Measurements from ENCODE around the gene TMEM233.
A peak's percentile ranks its signal among the peaks of the same experiment; 100 is the strongest.

TMEM233 gene

DNA sequence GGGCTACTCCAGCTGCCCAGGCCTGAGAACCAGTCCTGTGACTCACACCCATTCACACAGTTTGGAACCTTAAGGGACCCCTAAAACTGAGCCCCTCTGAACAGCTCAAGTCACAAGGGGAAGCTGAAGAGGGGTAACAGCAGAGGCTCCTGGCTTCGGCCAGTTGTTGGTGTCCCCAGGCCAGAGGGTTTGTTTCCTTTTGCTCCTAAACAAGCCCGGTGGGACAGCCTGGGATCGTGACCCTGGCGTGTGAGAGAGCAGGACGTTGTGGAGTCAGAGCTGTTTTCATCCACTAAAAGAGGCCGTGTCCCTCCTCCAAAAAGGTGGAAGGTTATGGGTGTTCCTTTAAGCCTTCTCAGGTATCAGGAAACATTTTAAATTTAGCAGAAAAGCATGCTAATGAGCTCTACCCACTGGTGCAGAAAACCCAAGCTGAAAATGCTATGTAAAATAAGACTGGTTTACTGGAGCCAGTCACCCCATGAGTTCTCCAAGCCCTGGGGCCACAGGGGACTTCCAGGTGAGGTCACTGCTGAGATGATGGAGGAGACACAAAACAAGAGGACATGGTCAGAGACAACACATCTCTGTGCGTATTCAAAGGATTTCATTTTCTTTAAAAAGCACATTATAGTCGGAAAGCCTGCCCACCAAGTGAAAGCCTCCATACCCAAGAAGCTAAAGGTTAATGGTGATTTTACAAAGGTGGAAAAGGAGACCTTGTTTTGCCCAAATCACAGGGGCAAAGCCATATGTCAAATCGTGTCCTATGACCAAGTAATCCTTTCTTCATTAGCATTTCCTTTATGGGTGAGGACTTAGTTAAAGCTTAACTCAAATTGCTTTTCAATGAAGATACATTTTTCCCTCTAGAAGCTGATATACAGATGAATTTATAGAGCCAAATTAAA lies 88.4 kb downstream of the TMEM233 start:
- no peak for DNase-seq (ENCODE audit: low spot score)

DNA sequence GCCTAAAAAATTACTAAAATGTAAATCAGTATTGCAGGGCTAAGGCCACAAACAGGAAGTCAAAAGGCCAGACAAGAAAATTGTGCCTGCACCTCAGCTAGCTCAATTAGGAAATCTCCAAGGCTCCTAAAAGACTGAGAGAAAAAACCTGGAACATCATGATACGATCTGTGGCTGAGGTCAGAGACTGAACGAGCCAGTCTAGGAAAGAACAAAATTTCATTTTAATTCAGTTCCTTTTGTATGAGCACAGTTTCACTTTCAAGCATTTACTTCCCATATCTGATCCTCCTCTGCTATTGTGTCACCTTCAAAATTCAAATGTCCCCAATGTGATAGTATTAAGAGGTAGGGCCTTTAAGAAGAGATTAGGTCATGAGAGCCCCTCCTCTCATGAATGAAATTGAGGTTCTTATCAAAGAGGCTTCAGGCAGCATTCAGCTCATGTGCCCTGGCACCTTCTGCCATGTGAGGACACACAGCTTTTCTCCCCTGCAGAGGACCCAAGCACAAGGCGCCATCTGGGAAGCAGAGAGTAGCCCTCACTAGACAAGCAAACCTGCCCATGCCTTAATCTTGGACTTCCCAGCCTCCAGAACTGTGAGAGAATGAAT lies 89.2 kb downstream of the TMEM233 start:
- no peak for DNase-seq (ENCODE audit: low spot score)

DNA sequence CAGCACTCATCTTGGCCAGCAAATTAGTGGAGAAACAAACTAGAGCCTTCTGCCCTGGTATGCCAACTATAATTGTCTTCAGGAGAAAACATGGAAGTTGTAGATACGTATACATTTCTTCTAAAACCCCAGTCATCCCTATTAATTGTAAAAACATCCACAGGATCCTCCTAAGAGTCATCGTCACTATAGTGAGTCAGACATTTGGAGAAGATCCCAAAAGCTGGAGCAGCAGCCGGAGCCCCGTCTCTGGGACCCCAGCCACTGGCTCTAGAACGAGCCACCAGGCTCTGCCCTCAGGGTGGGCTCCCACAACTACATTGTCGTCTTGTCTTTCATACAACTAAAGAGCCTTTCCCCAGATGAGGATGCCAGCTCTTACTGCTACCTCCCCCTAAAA lies 89.8 kb downstream of the TMEM233 start:
- peak; percentile 30 for DNase-seq (ENCODE audit: low spot score)

DNA sequence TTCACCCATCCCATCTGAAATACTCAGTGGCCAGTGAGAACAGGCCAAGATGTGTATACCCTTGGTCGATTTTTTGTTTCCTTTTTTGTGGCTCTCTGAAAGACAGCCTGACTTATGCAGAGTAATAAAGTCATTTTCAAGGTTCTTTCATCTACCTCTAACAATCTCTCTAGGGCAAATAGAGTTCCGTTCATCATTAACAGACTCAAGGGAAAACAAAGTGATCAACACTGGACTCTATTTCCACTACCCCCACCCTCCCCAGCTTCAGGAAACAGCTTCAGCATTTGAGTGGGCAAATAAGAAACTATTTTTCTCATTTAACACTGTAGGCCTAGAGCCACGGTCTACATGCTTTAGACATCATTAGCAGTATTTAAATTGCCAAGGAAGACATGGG lies 90.2 kb downstream of the TMEM233 start:
- no peak for DNase-seq (ENCODE audit: low spot score)

DNA sequence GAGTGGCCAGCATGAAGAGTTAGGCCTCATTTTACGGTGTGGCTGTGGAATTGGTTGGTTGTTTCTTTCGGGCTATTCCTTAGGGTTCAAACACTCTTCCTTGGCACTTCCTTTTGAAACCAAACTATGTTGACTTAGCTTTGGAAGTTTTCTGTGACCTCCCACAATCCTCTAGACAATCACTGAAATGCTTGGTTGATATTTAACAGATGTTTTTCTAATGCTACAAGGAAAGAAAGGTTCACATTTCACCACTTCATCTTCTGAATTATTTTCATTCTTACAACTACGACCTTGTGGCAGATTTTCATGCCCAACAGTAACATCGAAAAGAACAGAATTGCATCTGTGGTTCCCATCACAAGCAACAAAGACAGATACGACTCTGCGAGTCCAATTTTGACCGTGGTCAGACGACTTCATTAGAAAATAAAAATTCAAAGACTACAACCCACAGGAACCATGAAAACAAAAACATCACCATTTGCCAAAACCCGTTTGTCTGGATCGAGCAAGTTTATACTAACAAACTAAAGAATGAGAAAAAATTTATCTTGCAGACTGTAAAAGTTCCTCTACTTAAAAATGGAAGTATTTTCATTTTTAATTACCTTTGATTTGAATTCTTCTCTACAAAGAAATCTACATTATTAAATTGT lies 91.3 kb downstream of the TMEM233 start:
- DNase-seq (ENCODE audit: low spot score) = peak; percentile 14

DNA sequence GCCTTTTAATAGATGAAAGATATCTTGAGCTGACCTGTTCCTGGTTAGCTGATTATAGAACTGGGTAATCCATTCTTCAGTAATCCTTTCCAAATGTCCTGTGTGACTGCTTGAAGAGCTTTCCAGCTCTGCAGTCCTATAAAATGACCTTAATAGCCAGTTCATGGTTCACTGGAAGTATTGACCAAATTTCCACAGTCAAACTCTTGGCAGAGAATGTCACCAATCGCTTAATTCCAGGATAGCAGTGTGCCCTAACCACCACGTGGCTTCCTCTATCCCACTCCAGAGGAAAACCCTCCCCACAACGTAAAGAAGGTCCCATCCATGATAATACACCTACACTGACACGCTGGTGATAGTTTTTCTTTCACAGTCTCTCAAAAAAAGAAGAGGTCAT lies 91.8 kb downstream of the TMEM233 start:
- no peak for DNase-seq (ENCODE audit: low spot score)

DNA sequence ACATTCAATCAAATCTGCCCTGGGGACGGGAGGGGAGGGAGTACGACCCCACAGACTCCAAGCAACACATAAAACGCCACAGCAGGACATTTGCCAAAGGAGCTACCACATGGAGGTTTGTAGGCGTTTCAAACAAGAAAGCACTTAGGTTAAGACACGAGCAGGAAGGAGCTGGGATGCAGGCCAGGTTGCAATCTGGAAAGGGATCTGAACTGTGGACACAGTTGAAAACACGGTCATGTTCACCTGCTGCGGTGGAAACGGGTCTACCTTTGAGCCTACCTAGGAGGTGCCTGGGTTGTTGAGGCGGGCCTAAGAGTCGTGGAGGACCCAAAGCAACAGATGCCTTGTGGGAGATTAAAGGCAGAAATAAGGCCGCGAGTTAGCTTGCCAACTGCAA lies 92.8 kb downstream of the TMEM233 start:
- no peak for DNase-seq (ENCODE audit: low spot score)

DNA sequence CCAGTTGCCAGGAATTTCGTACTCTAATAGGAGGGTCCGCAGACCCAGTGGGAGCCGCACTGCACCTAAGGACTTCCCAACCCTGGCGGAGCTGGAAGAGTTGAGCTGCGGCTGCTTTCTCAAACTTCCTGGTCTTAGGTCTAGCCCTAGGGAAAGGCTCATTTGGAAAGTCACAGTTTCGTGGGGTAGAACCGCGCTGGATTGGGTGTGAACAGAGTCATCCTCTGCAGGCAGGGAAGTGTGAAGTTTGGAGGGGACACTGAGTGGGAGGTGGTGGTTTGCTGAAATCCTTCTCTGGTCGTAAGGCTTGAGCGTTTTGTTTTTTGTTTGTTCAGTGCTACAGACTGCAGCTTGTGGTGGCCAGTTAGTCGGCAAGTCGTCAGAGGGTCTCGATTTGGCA lies 93.2 kb downstream of the TMEM233 start:
- DNase-seq (ENCODE audit: low spot score) = no peak

DNA sequence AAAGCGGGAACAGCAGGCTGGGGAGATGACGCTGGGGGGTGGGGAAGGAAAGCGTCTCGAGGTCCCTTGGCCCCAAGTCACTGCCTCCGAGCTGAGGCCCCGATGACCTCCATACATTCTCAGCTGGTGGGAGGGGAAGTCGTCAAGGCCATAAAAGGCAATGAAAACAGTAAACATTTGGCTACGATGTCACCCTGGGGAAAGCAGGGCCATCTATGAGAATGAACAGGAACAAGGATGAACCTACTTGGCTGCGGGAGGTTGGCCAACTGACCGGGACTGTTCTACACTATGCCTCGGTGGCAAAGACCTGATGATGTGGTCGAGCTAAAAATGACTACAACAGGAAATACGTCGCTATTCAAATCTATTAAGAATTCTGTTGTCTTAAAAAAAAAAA lies 93.8 kb downstream of the TMEM233 start:
- DNase-seq (ENCODE audit: low spot score) = no peak

DNA sequence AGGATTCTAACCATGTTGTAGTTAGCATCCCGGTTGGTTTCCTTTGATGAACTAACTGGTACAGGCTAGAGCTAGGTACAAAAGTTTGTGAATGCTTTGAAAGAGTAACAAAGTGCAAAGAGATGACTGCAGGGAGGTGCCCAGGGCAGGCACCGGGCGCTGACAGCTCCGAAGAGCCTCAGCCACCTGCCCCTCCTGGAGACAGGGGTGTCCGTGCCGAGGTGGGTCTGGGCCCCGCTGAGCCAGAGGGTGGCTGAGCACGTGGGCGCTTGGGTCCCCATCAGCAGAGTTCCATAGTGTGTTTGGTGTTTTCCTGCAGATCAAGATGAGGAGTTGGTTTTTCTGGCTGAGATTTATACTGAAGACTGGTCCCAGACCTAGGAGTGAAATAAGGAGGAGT lies 94.3 kb downstream of the TMEM233 start:
- no peak for DNase-seq (ENCODE audit: low spot score)

DNA sequence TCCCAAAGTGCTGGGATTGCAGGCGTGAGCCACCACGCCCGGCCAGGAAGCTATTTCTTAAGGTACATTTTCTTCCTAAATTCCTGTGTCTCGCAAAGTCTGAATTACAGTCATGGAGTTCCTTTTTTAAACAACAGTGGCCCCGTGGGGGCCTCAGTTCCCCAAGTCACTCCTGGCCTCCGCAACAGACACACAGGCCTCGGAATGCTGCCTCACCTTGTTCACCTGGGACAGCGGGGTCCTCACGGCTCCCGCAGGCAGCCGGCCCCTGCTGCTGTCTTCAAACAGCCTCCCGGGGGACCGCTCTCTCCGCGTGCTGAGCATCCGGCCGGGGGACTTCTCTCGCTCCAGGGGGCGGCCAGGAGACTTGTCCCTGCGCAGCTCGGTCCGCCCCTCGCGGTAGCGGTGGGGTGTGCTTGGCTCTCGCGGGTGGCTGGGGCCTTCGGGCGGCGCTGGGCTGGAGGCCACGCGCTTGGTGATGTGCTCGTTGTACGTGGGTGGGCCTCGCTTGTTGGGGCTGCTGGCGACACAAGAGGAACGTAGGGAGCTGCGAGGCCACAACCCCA lies 96.4 kb downstream of the TMEM233 start:
- DNase-seq (ENCODE audit: low spot score) = no peak

DNA sequence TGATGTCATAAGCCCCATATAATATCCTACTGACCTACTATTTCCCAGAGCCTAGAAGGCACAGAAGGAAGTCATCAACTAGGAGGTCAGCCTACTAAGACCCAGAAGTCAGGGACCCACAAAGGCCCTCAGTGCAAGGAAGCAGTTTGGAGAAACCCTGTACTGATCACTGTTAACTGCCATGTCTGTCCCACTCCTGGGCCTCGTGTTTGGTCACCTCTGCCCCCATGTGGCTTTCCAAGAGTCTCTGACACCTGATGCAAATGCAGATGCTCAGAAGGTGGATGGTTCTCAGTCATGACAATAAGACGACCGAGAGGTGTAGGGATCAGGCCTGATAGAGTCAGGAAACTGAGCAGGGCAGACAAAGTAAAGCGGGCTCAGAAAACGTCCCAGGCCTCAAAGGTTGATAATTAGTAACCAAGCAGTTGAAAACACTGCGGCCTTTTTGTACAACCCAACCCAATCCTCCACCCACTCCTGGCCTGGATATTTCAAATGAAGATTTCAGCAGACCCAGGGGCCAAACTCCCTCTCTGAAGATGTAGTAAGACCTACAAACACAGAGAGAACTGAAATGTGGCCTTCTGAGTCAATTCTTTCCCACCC lies 97.7 kb downstream of the TMEM233 start:
- no peak for DNase-seq (ENCODE audit: low spot score)

DNA sequence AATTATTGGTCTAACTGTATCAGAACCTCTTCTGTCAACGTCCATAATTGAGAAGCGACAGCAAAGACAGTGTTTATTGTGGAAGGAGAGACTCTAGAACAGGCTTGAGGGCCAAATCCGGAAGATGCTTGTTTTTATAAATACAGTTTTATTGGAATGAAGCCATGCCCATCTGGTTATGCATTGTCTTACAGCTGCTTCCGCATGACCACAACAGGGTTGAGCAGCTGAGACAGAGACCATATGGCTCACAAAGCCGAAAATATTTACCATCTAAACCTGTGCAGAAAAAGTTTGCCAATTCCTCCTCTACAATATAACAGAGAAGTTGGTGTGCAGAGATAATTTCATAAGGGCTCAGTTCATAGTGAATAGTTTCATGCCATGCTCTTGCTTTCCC lies 98.8 kb downstream of the TMEM233 start:
- DNase-seq (ENCODE audit: low spot score) = no peak

Measured in AG08395 (cell line).